Upper lobe of right lung (tissue), 1 donor: ENCODE results near the gene SORBS2. TPM values are rescaled to one million over a fixed set of nuclear protein-coding genes. Genes with fewer than 3 reads are reported as not detected.

Source experiments
- ATAC-seq: fragments of 200-7000 bp; cut with Tn5 transposase; one replicate; pipeline ENCODE4 v1.9.1; 2020; ENCODE audit warnings: mild to moderate bottlenecking, moderate library complexity
- DNase-seq: peaks from one replicate; pipeline ENCODE4 v3.0.0-alpha.2; 2020
- H3K27ac ChIP-seq: fragments of 200-600 bp; one replicate; pipeline ENCODE4 v1.8.0; 2022
- H3K27me3 ChIP-seq: fragments of 200-600 bp; one replicate; pipeline ENCODE4 v1.8.0; 2022; ENCODE audit warnings: mild to moderate bottlenecking
- H3K36me3 ChIP-seq: fragments of 200-600 bp; one replicate; pipeline ENCODE4 v1.8.0; 2022
- H3K4me1 ChIP-seq: fragments of 200-600 bp; one replicate; pipeline ENCODE4 v1.8.0; 2022
- H3K4me3 ChIP-seq: fragments of 200-600 bp; one replicate; pipeline ENCODE4 v1.8.0; 2022; ENCODE audit warnings: mild to moderate bottlenecking
- H3K9me3 ChIP-seq: fragments of 200-600 bp; one replicate; pipeline ENCODE4 v1.8.0; 2022
- CTCF ChIP-seq: fragments of 200-600 bp; IDR thresholded peaks from one replicate; pipeline ENCODE4 v1.8.0; 2022; ENCODE audit warnings: antibody characterized with exemption
- intact Hi-C: fragments of 100-400 bp; cut with DNase I; formaldehyde crosslinking; loops from one replicate; pipeline ENCODE4 v1.11.0; 2022
- total RNA-seq: library from RNA; stranded (reverse); fragmentation: NEBNext Ultra II Directional; extraction: Animal tissue kit (Norgen Biotek cat#: 25700); gene quantifications from one replicate; pipeline ENCODE4 v1.2.1, GENCODE V29; 2021
- donor health status: DM: no; HTN: yes; CAD: no; lungs with severe emphysema.

SORBS2 gene
- total RNA-seq, 1 donor from 2014 or later = 44.9 TPM

- DNase-seq (no peak), ATAC-seq (no peak)
- Histone ChIP-seq H3K36me3 (no peaks in the 10 kb centered on the region), H3K9me3 (no peaks in the 10 kb centered on the region), H3K4me3 (no peak overlapping the region), H3K27ac (no peak overlapping the region), H3K27me3 (no peaks in the 10 kb centered on the region), H3K4me1 (peaks cover 13% of the 10 kb centered on the region)
- no peak for TF ChIP-seq CTCF
- intact Hi-C loops = no loop called here
These were observed 73.2 kb downstream of the SORBS2 start for GRCh38 chr4:185738820-185739219.

- Histone ChIP-seq H3K4me1 (peaks cover 13% of the 10 kb centered on the region), H3K27me3 (no peaks in the 10 kb centered on the region), H3K36me3 (no peaks in the 10 kb centered on the region), H3K27ac (no peak overlapping the region), H3K9me3 (no peaks in the 10 kb centered on the region), H3K4me3 (peak overlapping the region; percentile 14)
- ATAC-seq (peak; percentile 36), DNase-seq (no peak)
- TF ChIP-seq CTCF = no peak
- intact Hi-C loops = no loop called here
These were observed 73.9 kb downstream of the SORBS2 start for GRCh38 chr4:185738038-185738552.

- H3K4me3 ChIP-seq = no peak overlapping the region
- DNase-seq (no peak), ATAC-seq (no peak)
- intact Hi-C loops = no loop called here
- H3K27ac ChIP-seq = no peak overlapping the region
- no peaks in the 10 kb centered on the region for H3K36me3 ChIP-seq
- H3K27me3 ChIP-seq = no peaks in the 10 kb centered on the region
- no peak for TF ChIP-seq CTCF
- peaks cover 13% of the 10 kb centered on the region for H3K4me1 ChIP-seq
- no peaks in the 10 kb centered on the region for H3K9me3 ChIP-seq
These were observed 74.4 kb downstream of the SORBS2 start for GRCh38 chr4:185737489-185738037.

- no peaks in the 10 kb centered on the region for H3K27me3 ChIP-seq
- DNase-seq (no peak), ATAC-seq (no peak)
- H3K4me1 ChIP-seq = peaks cover 13% of the 10 kb centered on the region
- intact Hi-C loops = no loop called here
- H3K27ac ChIP-seq = no peak overlapping the region
- no peaks in the 10 kb centered on the region for H3K36me3 ChIP-seq
- TF ChIP-seq CTCF = no peak
- no peak overlapping the region for H3K4me3 ChIP-seq
- H3K9me3 ChIP-seq = no peaks in the 10 kb centered on the region
These were observed 75.1 kb downstream of the SORBS2 start for GRCh38 chr4:185736882-185737281.

- Histone ChIP-seq H3K27me3 (no peaks in the 10 kb centered on the region), H3K36me3 (no peaks in the 10 kb centered on the region), H3K4me3 (no peak overlapping the region), H3K4me1 (peaks cover 13% of the 10 kb centered on the region), H3K9me3 (no peaks in the 10 kb centered on the region), H3K27ac (no peak overlapping the region)
- intact Hi-C loops = no loop called here
- no peak for ATAC-seq
- DNase-seq = no peak
- no peak for TF ChIP-seq CTCF
These were observed 76.1 kb downstream of the SORBS2 start for GRCh38 chr4:185735866-185736400.
